VCaP (cell line): ENCODE results near the gene PXMP4.
A peak's percentile ranks its signal among the peaks of the same experiment; 100 is the strongest.

Experiments used
- H3K27ac ChIP-seq: fragments of 450-650 bp; 2 replicates; pipeline ENCODE4 v1.5.1; 2017
- CTCF ChIP-seq: fragments of 450-650 bp; conservative IDR thresholded peaks from 2 replicates; pipeline ENCODE4 v1.5.1; 2017; ENCODE audit warnings: mild to moderate bottlenecking, moderate library complexity

PXMP4 gene

GRCh38 chr20:33667676-33668465, 52.2 kb downstream of the PXMP4 start:
- peak overlapping the region; percentile 98 for H3K27ac ChIP-seq

GRCh38 chr20:33667245-33667675, 52.9 kb downstream of the PXMP4 start:
- H3K27ac ChIP-seq: peak overlapping the region; percentile 98
- no peak for TF ChIP-seq CTCF

More at GRCh38 chr20:33667676-33668465, 52.2 kb downstream of the PXMP4 start:
- TF ChIP-seq CTCF: peak; percentile 97

GRCh38 chr20:33666293-33667244, 53.5 kb downstream of the PXMP4 start, which contains the start of gene ACTL10:
Gene ACTL10, plus strand, starts transcription at chr20:33666943. Its CDS starts 555 bp downstream, at chr20:33667498.
- H3K27ac ChIP-seq: peak within 1 kb of the TSS; percentile 98
- peak; percentile 54 for TF ChIP-seq CTCF

GRCh38 chr20:33664762-33665144, 55.4 kb downstream of the PXMP4 start:
- no peak for TF ChIP-seq CTCF
- H3K27ac ChIP-seq: peak overlapping the region; percentile 98

GRCh38 chr20:33664085-33664761, 55.9 kb downstream of the PXMP4 start:
- TF ChIP-seq CTCF: no peak
- H3K27ac ChIP-seq: peak overlapping the region; percentile 98

GRCh38 chr20:33663161-33664084, 56.7 kb downstream of the PXMP4 start:
- TF ChIP-seq CTCF: no peak
- H3K27ac ChIP-seq: peak overlapping the region; percentile 98
